Hepatocyte (in vitro differentiated cells): ENCODE data around the gene THSD4.

Source experiments
- CTCF ChIP-seq: fragments of 200-600 bp; sonication (generic); IDR thresholded peaks from 2 replicates; pipeline ENCODE4 v1.5.1; 2016; ENCODE audit warnings: antibody characterized with exemption, mild to moderate bottlenecking; ENCODE audit not compliant: poor library complexity
- EZH2 ChIP-seq: fragments of 200-600 bp; sonication (generic); IDR thresholded peaks from 2 replicates; pipeline ENCODE4 v1.6.1; 2016; ENCODE audit warnings: antibody characterized with exemption, mild to moderate bottlenecking, borderline replicate concordance
- EZH2phosphoT487 ChIP-seq: fragments of 200-600 bp; sonication (generic); IDR thresholded peaks from one replicate; pipeline ENCODE4 v1.6.1; 2018; ENCODE audit warnings: antibody characterized with exemption, mild to moderate bottlenecking, low read depth, moderate library complexity; ENCODE audit not compliant: unreplicated experiment, severe bottlenecking

DNA sequence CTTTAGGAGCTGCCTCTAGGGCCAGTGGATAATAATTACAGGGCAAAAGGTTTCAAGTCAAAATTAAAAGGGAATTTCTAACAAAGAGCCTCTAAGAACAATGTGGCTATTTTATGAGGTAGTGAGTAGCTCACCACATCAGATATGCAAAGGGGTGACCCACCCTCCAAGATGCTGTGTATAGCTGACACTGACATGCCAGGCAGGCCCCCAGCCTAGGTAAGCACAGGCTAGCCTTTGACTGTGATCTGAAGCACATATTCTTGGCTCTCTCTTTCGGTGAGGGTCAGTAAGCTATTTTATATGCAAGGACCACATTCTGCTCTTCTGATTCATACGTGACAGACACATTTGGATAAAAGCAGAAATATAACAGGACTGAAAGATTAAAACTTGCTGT lies 2.8 kb upstream of the THSD4 start:
- TF ChIP-seq CTCF (no peak), EZH2phosphoT487 (no peak), EZH2 (no peak)
